GM12875 (cell line): ENCODE results near the gene DOCK1.

Source experiments
- H3K4me3 ChIP-seq: one replicate; pipeline ENCODE4 v1.5.1; 2011; ENCODE audit warnings: low read depth, low read length, control low read depth
- CTCF ChIP-seq: IDR thresholded peaks from 2 replicates; pipeline ENCODE4 v1.5.1; 2011; ENCODE audit warnings: low read depth, mild to moderate bottlenecking, control low read depth, inconsistent platforms, low read length, moderate library complexity, borderline replicate concordance; ENCODE audit not compliant: insufficient read depth

DOCK1 gene

GRCh38 chr10:127149501-127150081 is 244.4 kb downstream of the DOCK1 start:
- H3K4me3 ChIP-seq = no peak overlapping the region
- no peak for TF ChIP-seq CTCF

GRCh38 chr10:127150136-127150535 is 244.9 kb downstream of the DOCK1 start:
- TF ChIP-seq CTCF = no peak
- H3K4me3 ChIP-seq = no peak overlapping the region

GRCh38 chr10:127151541-127151940 is 246.3 kb downstream of the DOCK1 start:
- no peak for TF ChIP-seq CTCF
- no peak overlapping the region for H3K4me3 ChIP-seq

GRCh38 chr10:127151981-127152699 is 246.9 kb downstream of the DOCK1 start:
- no peak overlapping the region for H3K4me3 ChIP-seq
- TF ChIP-seq CTCF = no peak

- no peak for TF ChIP-seq CTCF
Observed at GRCh38 chr10:127153181-127153580, 248.0 kb downstream of the DOCK1 start.

GRCh38 chr10:127154831-127155620 is 249.8 kb downstream of the DOCK1 start:
- no peak for TF ChIP-seq CTCF
- H3K4me3 ChIP-seq = no peak overlapping the region

More at GRCh38 chr10:127153181-127153580, 248.0 kb downstream of the DOCK1 start:
- no peak overlapping the region for H3K4me3 ChIP-seq
